ENCODE measurements around the gene DHX34.
A peak's percentile ranks its signal among the peaks of the same experiment; 100 is the strongest.
"Not testable (repeated sequence)": the region's sequence is repeated elsewhere in the genome, so short reads cannot be mapped to it uniquely, and the experiment has no call there.

The DHX34 gene

GRCh38 chr19:47348819-47349795 is at the start of gene DHX34:
Gene DHX34, plus strand, starts transcription at chr19:47349315. Its CDS starts 3,716 bp downstream, at chr19:47353031.
- peak; percentile 94 for DNase-seq

GRCh38 chr19:47300867-47301266 is 48.2 kb upstream of the DHX34 start:
- not testable (repeated sequence) for DNase-seq

- DNase-seq = no peak
These were observed 46.9 kb upstream of the DHX34 start for GRCh38 chr19:47302249-47302648.

- no peak for DNase-seq
These were observed 45.1 kb upstream of the DHX34 start for GRCh38 chr19:47303966-47304365.

- DNase-seq = no peak
These were observed 43.8 kb upstream of the DHX34 start for GRCh38 chr19:47305309-47305751.

GRCh38 chr19:47306303-47306702 is 42.8 kb upstream of the DHX34 start:
- DNase-seq = no peak

- DNase-seq = no peak
These were observed 40.1 kb upstream of the DHX34 start for GRCh38 chr19:47309038-47309437.

- DNase-seq = no peak
These were observed 39.5 kb upstream of the DHX34 start, which contains the start of gene C5AR1 for GRCh38 chr19:47309608-47310007. Gene C5AR1, plus strand, starts transcription at chr19:47309861. Its CDS starts 35 bp downstream, at chr19:47309896.

- DNase-seq = no peak
These were observed 38.8 kb upstream of the DHX34 start for GRCh38 chr19:47310323-47310722.

GRCh38 chr19:47310819-47311218 is 38.3 kb upstream of the DHX34 start:
- DNase-seq = no peak

- DNase-seq = no peak
These were observed 36.6 kb upstream of the DHX34 start for GRCh38 chr19:47312366-47313006.

GRCh38 chr19:47313754-47314295 is 35.3 kb upstream of the DHX34 start:
- DNase-seq = no peak

- no peak for DNase-seq
These were observed 33.8 kb upstream of the DHX34 start for GRCh38 chr19:47315125-47315821.

GRCh38 chr19:47316513-47316912 is 32.6 kb upstream of the DHX34 start:
- DNase-seq = no peak

- DNase-seq = no peak
These were observed 28.9 kb upstream of the DHX34 start for GRCh38 chr19:47319923-47320871.

- no peak for DNase-seq
These were observed 27.5 kb upstream of the DHX34 start for GRCh38 chr19:47321630-47322029.

- no peak for DNase-seq
These were observed 27.1 kb upstream of the DHX34 start for GRCh38 chr19:47322058-47322457.

GRCh38 chr19:47323409-47323808 is 25.7 kb upstream of the DHX34 start:
- no peak for DNase-seq

- no peak for DNase-seq
These were observed 25.2 kb upstream of the DHX34 start for GRCh38 chr19:47323872-47324271.

GRCh38 chr19:47324502-47324901 is 24.6 kb upstream of the DHX34 start:
- no peak for DNase-seq

- no peak for DNase-seq
These were observed 18.6 kb upstream of the DHX34 start for GRCh38 chr19:47330466-47330869.

- no peak for DNase-seq
These were observed 17.6 kb upstream of the DHX34 start for GRCh38 chr19:47331490-47331889.
